HG03159 (cell line): ENCODE data around the gene ATE1.
"Not testable (repeated sequence)": the region's sequence is repeated elsewhere in the genome, so short reads cannot be mapped to it uniquely, and the experiment has no call there.

ENCODE experiments used
- ATAC-seq: cut with Tn5 transposase; IDR thresholded peaks from one replicate; pipeline ENCODE4 v1.9.1; 2021; ENCODE audit warnings: mild to moderate bottlenecking, moderate library complexity; ENCODE audit not compliant: unreplicated experiment

ATE1 gene

DNA sequence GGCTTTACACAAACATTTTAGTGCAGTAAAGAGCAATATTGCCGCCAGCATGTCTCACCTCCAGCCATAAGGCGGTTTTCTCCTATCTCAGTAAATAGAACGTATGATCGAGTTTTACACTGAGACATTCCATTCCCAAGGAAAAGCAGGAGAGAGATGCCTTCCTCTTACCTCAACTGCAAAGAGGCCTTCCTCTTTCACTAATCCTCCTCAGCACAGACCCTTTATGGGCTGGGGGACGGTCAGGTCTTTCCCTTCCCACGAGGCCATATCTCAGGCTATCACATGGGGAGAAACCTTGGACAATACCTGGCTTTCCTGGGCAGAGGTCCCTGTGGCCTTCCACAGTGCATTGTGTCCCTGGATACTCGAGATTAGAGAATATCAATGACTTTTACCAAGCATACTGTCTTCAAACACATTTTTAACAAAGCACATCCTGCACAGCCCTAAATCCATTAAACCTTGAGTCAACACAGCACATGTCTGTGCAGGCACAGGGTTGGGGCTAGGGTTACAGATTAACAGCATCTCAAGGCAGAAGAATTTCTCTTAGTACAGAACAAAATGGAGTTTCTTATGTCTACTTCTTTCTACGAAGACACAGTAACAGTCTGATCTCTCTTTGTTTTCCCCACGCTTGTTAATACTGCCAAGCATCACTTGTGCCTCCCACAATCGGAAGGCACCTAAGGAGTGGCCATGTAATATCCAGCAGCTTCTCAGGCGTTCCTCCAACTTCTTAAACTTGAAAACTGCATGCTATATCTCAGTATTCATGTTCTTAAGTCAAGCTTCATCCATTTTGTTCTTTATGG lies 2.6 kb upstream of the ATE1 start:
- ATAC-seq: not testable (repeated sequence)

GRCh38 chr10:121929585-121930267 lies 1.9 kb upstream of the ATE1 start:
- not testable (repeated sequence) for ATAC-seq

GRCh38 chr10:121928528-121928884 lies 675 bp upstream of the ATE1 start:
- ATAC-seq: peak; percentile 20

DNA sequence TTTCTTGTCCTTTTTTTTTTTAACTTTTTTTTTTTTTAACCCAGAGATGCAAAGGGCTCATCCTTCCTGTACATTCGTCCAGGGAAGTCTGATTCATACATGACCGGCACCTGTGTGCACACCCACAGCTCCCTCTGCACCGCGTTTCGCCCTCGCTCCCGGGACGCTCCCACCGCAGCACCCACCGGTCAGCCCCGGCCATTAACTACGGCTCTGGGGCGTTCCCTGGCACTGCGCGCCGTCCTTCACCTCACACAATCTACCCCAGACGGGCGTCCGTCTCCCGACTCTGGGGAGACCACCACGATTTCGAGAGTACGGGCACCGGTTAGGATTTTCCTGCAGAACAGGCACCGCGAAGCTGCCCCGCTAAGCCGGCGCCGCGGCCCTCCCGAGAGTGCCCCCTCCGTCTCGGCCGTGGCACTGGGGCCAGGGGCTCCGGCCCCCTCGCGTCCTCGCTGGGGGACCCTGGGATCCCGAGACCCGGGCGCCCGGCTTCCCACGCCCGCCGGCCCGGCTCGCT lies 452 bp downstream of the ATE1 start:
- ATAC-seq: peak; percentile 40

GRCh38 chr10:121926671-121927317 lies 1.0 kb downstream of the ATE1 start:
- ATAC-seq: peak; percentile 19

DNA sequence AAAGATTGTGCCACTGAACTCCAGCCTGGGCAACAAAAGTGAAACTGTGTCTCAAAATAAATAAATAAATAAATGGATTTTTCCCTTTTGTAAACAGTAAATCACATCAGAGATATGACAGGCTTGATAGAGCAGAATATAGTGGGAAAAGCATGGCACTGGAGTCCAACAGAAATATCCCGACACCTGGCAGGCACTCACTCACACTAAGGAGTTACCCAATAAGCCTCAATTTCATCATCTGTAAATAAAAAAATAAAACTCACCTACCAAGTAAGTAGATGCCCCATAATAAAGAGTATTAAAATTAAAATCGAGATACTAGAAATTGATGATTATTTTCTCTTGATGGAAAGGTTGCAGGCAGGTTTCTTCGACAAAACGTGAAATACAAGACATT lies 1.7 kb downstream of the ATE1 start:
- ATAC-seq: no peak

DNA sequence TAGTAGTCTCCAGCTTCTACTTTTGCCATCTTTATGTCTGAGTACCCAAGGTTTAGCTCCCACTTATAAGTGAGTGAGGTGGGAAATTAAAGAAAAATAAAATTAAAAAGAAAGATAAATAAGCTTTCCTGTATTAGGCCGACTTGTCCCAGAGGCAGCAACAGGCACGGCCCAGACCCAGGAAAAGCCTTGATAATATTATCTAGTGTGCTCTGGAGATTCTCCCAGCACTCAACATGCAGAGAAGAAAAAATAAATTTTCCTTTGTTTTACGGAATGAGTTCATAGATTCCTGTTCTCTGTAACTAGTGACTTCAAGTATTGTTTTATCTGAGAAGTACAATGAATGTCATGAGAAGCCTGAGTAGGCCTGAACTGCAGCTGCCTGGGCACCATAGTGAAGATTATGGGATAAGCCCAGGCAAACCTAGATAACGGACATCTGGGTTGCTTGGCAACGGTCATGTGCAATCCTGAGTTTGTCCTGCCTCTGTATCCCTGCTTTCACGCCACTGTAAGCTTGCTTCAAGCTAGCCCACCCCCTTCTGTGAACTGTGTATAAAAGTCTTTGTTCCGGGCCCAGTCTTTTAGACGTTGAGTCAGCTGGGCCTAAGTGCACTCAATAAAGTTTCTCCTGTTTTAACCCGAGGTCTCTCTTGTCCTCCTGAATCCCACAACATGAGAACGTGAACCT lies 6.4 kb downstream of the ATE1 start:
- ATAC-seq: no peak

DNA sequence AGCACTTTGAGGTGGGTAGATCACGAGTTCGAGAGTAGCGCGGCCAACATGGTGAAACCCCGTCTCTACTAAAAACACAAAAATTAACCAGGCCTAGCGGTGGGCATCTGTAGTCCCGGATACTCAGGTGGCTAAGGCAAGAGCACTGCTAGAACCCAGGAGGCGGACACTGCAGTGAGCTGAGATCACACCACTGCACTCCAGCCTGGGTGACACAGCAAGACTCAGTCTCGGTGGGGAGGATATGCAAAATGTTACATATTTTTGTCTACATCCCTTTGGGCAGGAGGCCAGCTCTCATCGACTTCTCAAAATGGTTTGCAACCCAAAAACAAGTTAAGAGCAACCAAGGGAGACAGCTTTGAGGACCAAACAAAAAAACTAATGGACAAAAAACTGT lies 8.2 kb downstream of the ATE1 start:
- ATAC-seq: no peak

DNA sequence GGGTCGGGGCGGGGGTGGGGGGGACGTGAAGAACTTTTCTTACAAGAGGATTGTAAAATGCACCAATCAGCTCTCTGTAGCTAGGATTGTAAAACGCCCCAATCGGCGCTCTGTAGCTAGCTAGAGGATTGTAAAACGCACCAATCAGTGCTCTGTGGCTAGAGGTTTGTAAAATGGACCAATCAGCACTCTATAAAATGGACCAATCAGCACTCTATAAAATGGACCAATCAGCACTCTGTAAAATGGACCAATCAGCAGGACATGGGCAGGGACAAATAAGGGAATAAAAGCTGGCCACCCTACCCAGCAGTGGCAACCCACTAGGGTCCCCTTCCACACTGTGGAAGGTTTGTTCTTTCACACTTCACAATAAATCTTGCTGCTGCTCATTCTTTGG lies 9.0 kb downstream of the ATE1 start:
- not testable (repeated sequence) for ATAC-seq

DNA sequence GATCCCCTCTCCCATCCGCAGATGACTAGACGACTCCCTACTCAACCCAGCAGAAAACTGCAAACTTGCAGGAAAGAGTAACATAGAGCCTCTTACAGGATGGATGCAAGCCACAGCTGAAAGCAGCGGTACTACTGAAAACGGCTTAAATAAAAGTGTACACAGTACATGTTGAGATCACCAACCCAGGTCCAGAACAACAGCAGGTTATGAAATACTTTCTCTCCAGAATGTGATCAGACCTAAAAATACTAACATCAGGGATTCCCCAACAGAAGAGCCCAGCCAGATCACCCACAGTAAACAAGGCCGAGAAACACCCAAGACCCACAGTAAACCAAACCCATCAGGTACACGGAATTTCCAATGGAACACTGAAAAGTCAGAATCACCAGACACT lies 13.2 kb downstream of the ATE1 start:
- ATAC-seq: no peak

GRCh38 chr10:121911421-121911697 lies 16.5 kb downstream of the ATE1 start:
- no peak for ATAC-seq

- no peak for ATAC-seq
Observed at GRCh38 chr10:121910673-121911420, 17.0 kb downstream of the ATE1 start.

- no peak for ATAC-seq
Observed at GRCh38 chr10:121904888-121905287, 22.9 kb downstream of the ATE1 start.

DNA sequence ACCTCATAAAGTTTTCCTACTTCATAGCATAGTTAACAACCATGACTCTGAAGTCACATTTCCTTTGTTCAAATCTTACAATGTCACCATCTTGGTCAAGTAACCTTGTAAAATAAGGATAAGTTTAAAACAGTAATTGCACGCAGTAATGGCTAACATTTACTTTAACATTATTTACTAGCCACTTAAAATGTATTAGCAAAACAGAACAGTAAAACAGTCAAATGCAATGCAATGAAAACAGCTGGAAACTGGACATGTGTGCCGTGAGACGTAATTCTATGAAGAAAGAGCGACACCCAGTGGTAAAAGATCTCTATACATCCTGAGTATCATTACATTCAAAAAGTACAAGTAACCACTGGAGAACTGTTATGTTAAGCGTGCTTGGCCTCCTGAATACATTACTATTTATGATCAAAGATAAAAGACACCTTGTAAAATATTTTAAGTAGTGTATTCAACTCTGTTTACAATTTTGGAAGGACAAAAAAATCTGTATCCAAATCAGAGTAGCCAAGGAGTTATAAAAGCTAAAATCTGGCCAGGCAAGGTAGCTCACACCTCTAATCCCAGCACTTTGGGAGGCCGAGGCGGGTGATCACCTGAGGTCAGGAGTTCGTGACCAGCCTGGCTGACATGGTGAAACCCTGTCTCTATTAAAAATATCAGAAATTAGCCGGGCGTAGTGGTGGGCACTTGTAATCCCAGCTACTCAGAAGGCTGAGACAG lies 27.2 kb downstream of the ATE1 start:
- ATAC-seq: peak; percentile 76

GRCh38 chr10:121899727-121900126 lies 28.1 kb downstream of the ATE1 start:
- no peak for ATAC-seq

- ATAC-seq: no peak
Observed at GRCh38 chr10:121891103-121891502, 36.7 kb downstream of the ATE1 start.

DNA sequence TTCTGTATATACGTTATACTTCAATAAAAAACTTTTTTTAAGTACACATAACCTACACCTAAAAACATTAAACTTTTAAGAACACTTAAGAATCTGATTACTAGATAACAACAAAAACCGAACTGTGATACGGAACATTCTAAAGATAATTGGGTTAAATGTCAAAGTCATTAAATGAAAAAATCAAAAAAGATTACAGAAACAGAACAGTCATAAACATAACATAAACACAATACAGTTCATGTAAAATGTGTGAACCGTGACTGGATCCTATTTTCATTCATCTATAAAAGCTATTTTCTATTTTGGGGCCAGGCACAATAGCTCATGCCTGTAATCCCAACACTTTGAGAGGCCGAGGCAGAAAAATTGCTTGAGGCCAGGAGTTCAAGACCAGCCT lies 38.6 kb downstream of the ATE1 start:
- ATAC-seq: no peak

DNA sequence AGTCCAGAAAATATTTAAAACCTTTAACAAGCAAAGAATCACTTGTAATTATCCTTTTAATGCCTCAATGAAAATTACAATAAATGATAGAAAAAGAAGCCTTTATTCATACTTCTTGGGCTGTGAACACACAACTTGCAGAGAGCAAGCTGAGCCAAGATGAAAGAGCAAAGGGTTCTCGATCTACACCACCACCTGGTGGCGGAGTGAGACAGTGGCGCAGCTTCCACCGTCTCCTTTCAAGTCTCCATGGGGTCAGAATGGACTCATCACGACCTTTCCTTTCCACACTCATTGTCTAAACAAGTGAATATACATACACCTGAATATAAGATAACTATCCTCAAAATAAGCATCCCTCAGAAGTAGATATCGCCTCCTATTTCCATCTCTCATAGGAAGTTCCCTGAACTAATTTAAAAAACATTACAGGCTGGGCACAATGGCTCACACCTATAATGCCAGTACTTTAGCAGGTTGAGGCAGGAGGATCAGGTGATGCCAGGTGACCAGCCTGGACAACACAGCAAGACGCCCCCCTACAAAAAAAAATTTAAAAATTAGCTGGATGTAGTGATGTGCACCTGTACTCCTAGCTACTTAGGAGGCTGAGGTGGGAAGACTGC lies 40.7 kb downstream of the ATE1 start:
- ATAC-seq: peak; percentile 89

DNA sequence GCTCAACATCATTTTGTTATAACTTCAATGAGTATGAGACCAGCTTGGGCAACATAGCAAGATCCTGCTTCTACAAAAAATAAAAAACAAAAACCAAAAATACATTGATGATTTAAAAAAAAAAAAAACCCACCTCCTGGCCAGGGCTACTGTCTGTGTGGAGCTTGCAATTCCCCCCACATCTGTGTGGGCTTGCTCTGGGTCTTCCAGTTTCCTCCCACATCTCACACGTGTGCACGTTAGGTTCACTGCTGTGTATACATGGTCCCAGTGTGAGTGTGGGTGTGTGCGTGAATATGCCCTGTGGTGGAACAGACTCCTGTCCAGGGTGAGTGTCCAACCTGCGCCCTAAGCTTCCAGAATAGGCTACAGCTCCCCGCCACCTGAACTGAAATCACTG lies 41.6 kb downstream of the ATE1 start:
- no peak for ATAC-seq

DNA sequence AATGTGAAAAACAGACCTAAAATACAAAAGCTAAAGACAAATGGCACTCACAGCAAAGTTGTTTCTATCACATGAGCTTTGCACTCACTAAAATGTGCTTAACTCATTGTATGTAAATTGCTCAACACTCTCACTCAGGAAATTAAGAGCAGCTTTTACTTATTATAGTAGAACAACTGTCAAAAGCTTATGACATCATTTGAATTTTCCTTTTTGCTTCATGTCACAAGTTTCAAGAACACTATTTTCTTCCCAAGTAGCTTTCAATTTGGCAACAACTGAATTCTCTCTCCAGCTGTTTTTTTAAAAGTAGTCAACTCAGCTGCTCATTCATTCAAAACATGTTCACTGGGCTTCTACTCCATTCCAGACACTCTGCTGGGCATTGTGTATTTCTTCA lies 46.9 kb downstream of the ATE1 start:
- no peak for ATAC-seq
